GM21786 (cell line): ENCODE results near the gene UBA1.
"Not testable (repeated sequence)": the region's sequence is repeated elsewhere in the genome, so short reads cannot be mapped to it uniquely, and the experiment has no call there.

Experiments
- ATAC-seq: cut with Tn5 transposase; IDR thresholded peaks from one replicate; pipeline ENCODE4 v1.9.1; 2021; ENCODE audit not compliant: unreplicated experiment

Gene UBA1

GRCh38 chrX:47248576-47248975, 54.9 kb downstream of the UBA1 start:
- ATAC-seq: no peak

- ATAC-seq: no peak
Measured at GRCh38 chrX:47250017-47250347, 56.4 kb downstream of the UBA1 start.

GRCh38 chrX:47257620-47258019, 64.0 kb downstream of the UBA1 start:
- not testable (repeated sequence) for ATAC-seq
